BE2C (cell line): Measurements from ENCODE around the gene BAHCC1.
A peak's percentile ranks its signal among the peaks of the same experiment; 100 is the strongest.

Source experiments
- DNase-seq: peaks from one replicate; pipeline ENCODE4 v3.0.0-alpha.2; 2020
- H3K27me3 ChIP-seq: fragments of 250-450 bp; sonication (Bioruptor Pico); 2 replicates; pipeline ENCODE4 v1.5.1; 2020; ENCODE audit warnings: mild to moderate bottlenecking
- H3K36me3 ChIP-seq: fragments of 250-450 bp; sonication (Bioruptor Pico); 2 replicates; pipeline ENCODE4 v1.5.1; 2020; ENCODE audit warnings: mild to moderate bottlenecking
- H3K4me1 ChIP-seq: fragments of 250-450 bp; sonication (Bioruptor Pico); 2 replicates; pipeline ENCODE4 v1.5.1; 2020
- H3K4me3 ChIP-seq: 2 replicates; pipeline ENCODE4 v1.5.1; 2011; ENCODE audit warnings: low read depth, low read length
- H3K9me3 ChIP-seq: fragments of 250-450 bp; sonication (Bioruptor Pico); 2 replicates; pipeline ENCODE4 v1.5.1; 2020
- TF ChIP-seq, protein P1 (sequence below): IDR thresholded peaks from 2 replicates; pipeline ENCODE4 v1.5.1; 2012; ENCODE audit warnings: mild to moderate bottlenecking, low read depth, low read length

BAHCC1 gene

DNA sequence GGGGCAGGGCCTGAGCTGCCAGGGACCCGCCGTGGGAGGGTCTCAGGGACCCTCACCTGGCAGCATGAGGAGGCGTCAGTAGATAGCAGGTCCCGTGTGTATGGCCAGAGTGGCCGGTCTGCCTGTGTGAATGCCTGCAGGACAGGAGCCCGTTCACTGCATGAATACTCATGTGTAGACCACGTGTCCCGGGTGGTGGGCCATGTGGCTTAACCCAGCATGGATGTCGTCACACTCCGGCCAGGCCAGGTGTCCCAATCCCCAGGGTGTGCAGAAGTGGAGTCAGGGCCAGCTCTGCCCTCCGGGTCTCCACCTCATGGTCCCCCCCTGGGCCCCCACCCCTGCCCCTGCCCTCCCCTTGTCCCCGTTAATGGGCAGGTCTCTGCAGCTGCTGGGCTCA lies 53.7 kb downstream of the BAHCC1 start:
- peak; percentile 61 for DNase-seq
- Histone ChIP-seq H3K27me3 (no peaks in the 10 kb centered on the region), H3K4me3 (no peak overlapping the region), H3K36me3 (peaks cover 12% of the 10 kb centered on the region; the same call in 1 of the 2 replicates), H3K4me1 (peaks cover 6% of the 10 kb centered on the region), H3K9me3 (no peaks in the 10 kb centered on the region)
- TF ChIP-seq, protein P1, sequence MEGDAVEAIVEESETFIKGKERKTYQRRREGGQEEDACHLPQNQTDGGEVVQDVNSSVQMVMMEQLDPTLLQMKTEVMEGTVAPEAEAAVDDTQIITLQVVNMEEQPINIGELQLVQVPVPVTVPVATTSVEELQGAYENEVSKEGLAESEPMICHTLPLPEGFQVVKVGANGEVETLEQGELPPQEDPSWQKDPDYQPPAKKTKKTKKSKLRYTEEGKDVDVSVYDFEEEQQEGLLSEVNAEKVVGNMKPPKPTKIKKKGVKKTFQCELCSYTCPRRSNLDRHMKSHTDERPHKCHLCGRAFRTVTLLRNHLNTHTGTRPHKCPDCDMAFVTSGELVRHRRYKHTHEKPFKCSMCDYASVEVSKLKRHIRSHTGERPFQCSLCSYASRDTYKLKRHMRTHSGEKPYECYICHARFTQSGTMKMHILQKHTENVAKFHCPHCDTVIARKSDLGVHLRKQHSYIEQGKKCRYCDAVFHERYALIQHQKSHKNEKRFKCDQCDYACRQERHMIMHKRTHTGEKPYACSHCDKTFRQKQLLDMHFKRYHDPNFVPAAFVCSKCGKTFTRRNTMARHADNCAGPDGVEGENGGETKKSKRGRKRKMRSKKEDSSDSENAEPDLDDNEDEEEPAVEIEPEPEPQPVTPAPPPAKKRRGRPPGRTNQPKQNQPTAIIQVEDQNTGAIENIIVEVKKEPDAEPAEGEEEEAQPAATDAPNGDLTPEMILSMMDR = no peak

DNA sequence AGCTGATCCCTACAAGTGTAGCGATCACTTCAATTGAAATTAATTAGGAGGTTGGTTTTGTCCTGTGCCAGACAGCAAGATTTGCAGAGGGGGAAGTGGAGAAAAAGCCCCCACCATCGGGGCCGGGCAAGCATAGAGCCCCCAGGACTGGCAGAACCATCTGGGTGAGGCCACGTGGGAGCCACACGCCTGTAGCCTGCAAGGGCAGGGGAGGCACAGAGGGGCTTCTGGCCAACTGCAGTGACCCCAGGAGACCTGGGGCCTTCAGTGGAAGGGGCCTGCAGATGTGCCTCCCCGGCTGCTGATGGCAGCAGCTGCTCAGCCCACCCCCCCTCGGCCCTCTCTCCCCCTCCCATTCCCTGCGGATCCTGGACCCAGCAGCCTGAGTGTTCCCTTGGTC lies 54.1 kb downstream of the BAHCC1 start:
- Histone ChIP-seq H3K9me3 (no peaks in the 10 kb centered on the region), H3K4me3 (no peak overlapping the region), H3K4me1 (peaks cover 6% of the 10 kb centered on the region), H3K36me3 (peaks cover 12% of the 10 kb centered on the region; the same call in 1 of the 2 replicates), H3K27me3 (no peaks in the 10 kb centered on the region)
- TF ChIP-seq, protein P1 = no peak
- DNase-seq = no peak

DNA sequence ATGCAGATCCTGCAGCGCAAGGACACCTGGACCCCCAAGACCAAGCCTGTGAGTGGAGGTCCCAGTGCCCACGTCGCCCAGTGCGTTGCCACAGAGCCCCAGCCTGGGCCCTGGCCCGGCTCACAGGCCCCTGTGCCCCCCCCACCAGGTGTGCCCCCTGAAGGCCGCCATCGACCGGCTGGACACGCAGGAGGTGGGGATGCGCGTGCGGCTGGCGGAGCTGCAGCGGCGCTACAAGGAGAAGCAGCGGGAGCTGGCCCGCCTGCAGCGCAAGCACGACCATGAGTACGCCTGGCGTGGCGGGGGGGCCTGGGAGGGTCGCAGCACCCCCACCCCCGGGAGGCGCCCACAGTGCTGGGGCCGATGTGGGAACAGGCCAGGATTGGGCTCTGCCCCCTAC lies 56.6 kb downstream of the BAHCC1 start:
- no peak for DNase-seq
- H3K36me3 ChIP-seq = peaks cover 12% of the 10 kb centered on the region
- peaks cover 6% of the 10 kb centered on the region for H3K4me1 ChIP-seq
- no peaks in the 10 kb centered on the region for H3K27me3 ChIP-seq
- TF ChIP-seq, protein P1 = no peak
- H3K9me3 ChIP-seq = no peaks in the 10 kb centered on the region
- no peak overlapping the region for H3K4me3 ChIP-seq

DNA sequence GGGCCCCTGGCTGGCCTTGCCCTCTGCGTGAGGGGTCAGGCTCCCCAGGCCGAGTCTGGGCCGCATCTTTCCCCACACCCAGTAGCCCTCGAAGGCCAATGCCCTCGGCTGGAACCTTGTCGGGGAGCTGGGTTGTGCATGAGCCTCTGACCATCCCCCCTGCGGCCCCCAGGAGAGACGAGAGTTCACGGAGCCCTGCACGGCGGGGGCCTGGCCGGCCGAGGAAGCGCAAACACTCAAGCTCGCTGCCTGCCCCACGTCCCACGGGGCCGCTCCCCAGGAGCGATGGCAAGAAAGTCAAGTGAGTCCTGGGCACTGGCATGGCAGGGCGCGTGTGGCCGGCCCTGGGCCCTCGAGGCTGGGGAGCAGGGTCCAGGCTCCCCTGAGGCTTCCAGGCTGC lies 57.3 kb downstream of the BAHCC1 start:
- H3K9me3 ChIP-seq = no peaks in the 10 kb centered on the region
- peaks cover 9% of the 10 kb centered on the region for H3K4me1 ChIP-seq
- no peaks in the 10 kb centered on the region for H3K27me3 ChIP-seq
- no peak overlapping the region for H3K4me3 ChIP-seq
- no peak for DNase-seq
- H3K36me3 ChIP-seq = peaks cover 9% of the 10 kb centered on the region
- TF ChIP-seq, protein P1 = no peak

DNA sequence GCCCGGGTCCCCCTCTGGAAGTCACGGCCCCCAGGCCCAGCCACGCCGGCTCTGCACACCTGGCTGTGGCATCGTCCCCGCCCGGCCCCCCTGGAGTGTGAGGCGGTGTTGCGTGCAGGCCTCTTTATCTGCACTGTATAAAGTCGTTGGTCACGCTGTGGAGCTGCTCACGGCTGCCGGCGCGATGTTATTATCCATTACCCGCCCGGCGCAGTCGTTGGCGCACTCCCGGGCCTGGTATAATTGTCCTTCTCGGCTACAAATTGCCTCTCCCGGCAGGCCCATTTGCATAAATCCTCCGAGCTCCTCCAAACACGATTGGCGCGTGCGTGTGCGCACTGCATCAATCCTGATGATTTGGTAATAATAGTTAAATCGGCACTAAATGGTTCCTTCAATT lies 57.8 kb downstream of the BAHCC1 start:
- H3K36me3 ChIP-seq = peaks cover 4% of the 10 kb centered on the region
- DNase-seq = no peak

DNA sequence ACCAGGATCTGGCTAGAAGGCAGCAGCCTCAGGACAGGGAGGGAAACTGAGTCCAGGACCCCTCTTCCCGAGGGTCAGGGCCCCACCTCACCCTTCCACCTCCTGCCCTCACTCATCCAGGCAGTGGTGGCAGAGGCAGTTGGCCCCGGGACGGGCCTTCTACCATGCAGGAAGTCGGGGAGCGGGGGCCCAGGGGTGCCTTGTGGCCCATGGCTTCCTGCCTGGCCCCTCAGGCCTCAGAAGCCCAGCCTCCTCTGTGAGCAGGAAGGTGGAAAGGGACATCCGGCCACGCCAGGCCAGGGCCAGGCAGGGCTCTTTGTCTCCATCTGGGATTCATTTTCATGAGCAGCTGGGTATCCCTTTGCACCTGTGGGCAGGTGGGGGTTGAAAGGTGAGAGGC lies 58.5 kb downstream of the BAHCC1 start:
- TF ChIP-seq, protein P1 = no peak
- no peak for DNase-seq
- H3K9me3 ChIP-seq = no peaks in the 10 kb centered on the region
- H3K27me3 ChIP-seq = no peaks in the 10 kb centered on the region
- no peak overlapping the region for H3K4me3 ChIP-seq
- H3K4me1 ChIP-seq = peaks cover 5% of the 10 kb centered on the region
- no peaks in the 10 kb centered on the region; the same call in none of the 2 replicates for H3K36me3 ChIP-seq

More for the DNA sequence above, 57.8 kb downstream of the BAHCC1 start:
- TF ChIP-seq, protein P1 = no peak
- no peaks in the 10 kb centered on the region for H3K27me3 ChIP-seq
- no peak overlapping the region for H3K4me3 ChIP-seq
- H3K4me1 ChIP-seq = peaks cover 9% of the 10 kb centered on the region
- H3K9me3 ChIP-seq = no peaks in the 10 kb centered on the region
